ENCODE data around the gene PRXL2A.

The PRXL2A gene

GRCh38 chr10:80433134-80433533, 24.8 kb downstream of the PRXL2A start:
- no peak for TF ChIP-seq CTCF (conservative IDR thresholded peaks at IDR 0.05)
- no peak overlapping the region for H3K27ac ChIP-seq

GRCh38 chr10:80436446-80437098, 28.2 kb downstream of the PRXL2A start:
- H3K27ac ChIP-seq = no peak overlapping the region
- TF ChIP-seq CTCF (conservative IDR thresholded peaks at IDR 0.05) = no peak

DNA sequence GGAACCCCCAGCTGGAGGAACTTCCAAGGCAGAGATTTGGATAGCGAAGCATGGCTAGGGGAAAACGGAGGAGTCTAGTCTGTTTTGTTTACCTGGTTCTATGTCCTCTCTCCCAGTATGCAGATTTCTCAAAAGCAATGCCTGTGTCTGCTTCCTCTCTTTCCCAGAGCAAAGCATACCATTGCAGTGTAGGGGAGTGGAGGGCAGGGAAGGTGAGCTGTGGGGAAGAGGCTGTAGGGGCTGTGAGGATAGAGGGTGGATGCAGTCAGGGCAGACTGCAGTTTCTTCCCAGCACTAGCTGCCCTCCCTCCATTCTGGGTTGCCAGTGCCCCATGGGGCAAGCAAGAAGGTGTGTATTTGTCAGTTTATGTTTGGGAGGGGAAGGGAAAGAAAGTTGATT, 28.9 kb downstream of the PRXL2A start:
- TF ChIP-seq CTCF (conservative IDR thresholded peaks at IDR 0.05) = no peak
- H3K27ac ChIP-seq = no peak overlapping the region

GRCh38 chr10:80441831-80442230, 33.5 kb downstream of the PRXL2A start:
- TF ChIP-seq CTCF (conservative IDR thresholded peaks at IDR 0.05) = no peak
- H3K27ac ChIP-seq = 0 out of 2 replicates have a peak overlapping the region, but pooled peaks have one; percentile 38

- peak overlapping the region; percentile 38 for H3K27ac ChIP-seq
- no peak for TF ChIP-seq CTCF (conservative IDR thresholded peaks at IDR 0.05)
Observed at GRCh38 chr10:80442879-80443278, 34.5 kb downstream of the PRXL2A start.

GRCh38 chr10:80443531-80443974, 35.2 kb downstream of the PRXL2A start:
- TF ChIP-seq CTCF (conservative IDR thresholded peaks at IDR 0.05) = peak; percentile 52
- H3K27ac ChIP-seq = peak overlapping the region; percentile 38

- H3K27ac ChIP-seq = peak overlapping the region; percentile 38
- no peak for TF ChIP-seq CTCF (conservative IDR thresholded peaks at IDR 0.05)
Observed at GRCh38 chr10:80444124-80444523, 35.8 kb downstream of the PRXL2A start.

Measured in VCaP (cell line).